HepG2 (cell line): ENCODE results near the gene TOPORS. TPM values are rescaled to one million over a fixed set of nuclear protein-coding genes. Genes with fewer than 3 reads are reported as not detected.

ENCODE experiments used
- ATAC-seq: fragments of 200-7000 bp; cut with Tn5 transposase; 3 replicates; pipeline ENCODE4 v1.9.1; 2020; ENCODE audit warnings: mild to moderate bottlenecking, moderate library complexity
- BruUV-seq: library from RNA; stranded (reverse); fragments of 400-500 nt; replicated peaks from 2 replicates; lab custom pipeline; 2021; lab: Mats Ljungman, UMichigan
- CTCF ChIA-PET: fragments of 300-600 bp; formaldehyde crosslinking; extraction: SDS; loops from one replicate; lab custom pipeline; 2021; ENCODE audit warnings: low total read pairs, inconsistent platforms, low intra/inter-chr PET ratio; lab: Yijun Ruan, JAX
- POLR2A ChIA-PET: fragments of 350-600 bp; sonication (Branson Sonifier 250); formaldehyde crosslinking; loops from one replicate; lab custom pipeline; 2020; ENCODE audit warnings: antibody characterized with exemption, inconsistent platforms; lab: Yijun Ruan, JAX
- DNase-seq: peaks from one replicate; pipeline ENCODE4 v3.0.0-alpha.2; 2015; ENCODE audit warnings: low spot score
- FAIRE-seq: peaks from 3 replicates; lab custom pipeline; 2011; peaks lifted over from hg19 to GRCh38; lab: Jason Lieb, UNC
- H2AFZ ChIP-seq: one replicate; pipeline ENCODE4 v1.6.1; 2011; ENCODE audit warnings: low read length, inconsistent platforms
- H3K27ac ChIP-seq: fragments of 300-600 bp; 3 replicates; pipeline ENCODE4 v1.8.0; 2011; ENCODE audit warnings: mixed run types, mild to moderate bottlenecking, mixed read lengths, low read length, inconsistent platforms; ENCODE audit not compliant: insufficient read depth; ENCODE audit errors: extremely low read length
- H3K27me3 ChIP-seq, 2 experiments: fragments of 200-600 bp in 1 of 2; 2 replicates in 1 of 2; 3 replicates in 1 of 2; pipeline versions ENCODE4 v1.6.0 to v1.8.0; 2011; ENCODE audit warnings: low read length in 2 of 2, mild to moderate bottlenecking in 2 of 2, moderate library complexity in 2 of 2, inconsistent platforms in 1 of 2; ENCODE audit not compliant: insufficient read depth in 2 of 2, control insufficient read depth in 1 of 2
- H3K36me3 ChIP-seq, 2 experiments: fragments of 200-600 bp in 1 of 2; replicated peaks in 1 of 2; 2 replicates in 1 of 2; 3 replicates in 1 of 2; pipeline versions ENCODE4 v1.5.1 to v1.8.0; 2011; ENCODE audit warnings: low read length in 2 of 2, inconsistent platforms in 1 of 2; ENCODE audit not compliant: insufficient read depth in 2 of 2, control insufficient read depth in 1 of 2
- H3K4me1 ChIP-seq: 2 replicates; pipeline ENCODE4 v1.5.1; 2012; ENCODE audit warnings: low read length, inconsistent platforms; ENCODE audit not compliant: insufficient read depth
- H3K4me2 ChIP-seq: 2 replicates; pipeline ENCODE4 v1.6.0; 2011; ENCODE audit warnings: low read depth, low read length, inconsistent platforms
- H3K4me3 ChIP-seq, 3 experiments: fragments of 200-600 bp in 1 of 3; sonication (generic), shearing (Covaris generic) in 1 of 3; replicated peaks in 1 of 3; 2 replicates each; pipeline ENCODE4 v1.5.1; 2011 to 2016; ENCODE audit warnings: low read length in 3 of 3, inconsistent platforms in 2 of 3, low read depth in 2 of 3, mild to moderate bottlenecking in 2 of 3, control low read depth in 1 of 3, mixed read lengths in 1 of 3; ENCODE audit not compliant: insufficient read depth in 1 of 3
- H3K79me2 ChIP-seq: one replicate; pipeline ENCODE4 v1.6.1; 2011; ENCODE audit warnings: low read length, inconsistent platforms; ENCODE audit not compliant: insufficient read depth
- H3K9ac ChIP-seq: 2 replicates; pipeline ENCODE4 v1.6.0; 2011; ENCODE audit warnings: mild to moderate bottlenecking, low read depth, low read length, inconsistent platforms; ENCODE audit not compliant: insufficient read depth
- H3K9me3 ChIP-seq: 2 replicates; pipeline ENCODE4 v1.5.1; 2012; ENCODE audit warnings: mild to moderate bottlenecking, low read length
- H4K20me1 ChIP-seq: 2 replicates; pipeline ENCODE4 v1.6.0; 2011; ENCODE audit warnings: inconsistent platforms, mild to moderate bottlenecking, low read length, moderate library complexity; ENCODE audit not compliant: insufficient read depth
- EZH2 ChIP-seq: conservative IDR thresholded peaks from 2 replicates; pipeline ENCODE4 v1.6.1; 2012; ENCODE audit warnings: mild to moderate bottlenecking, low read depth, low read length, moderate library complexity
- HOXA5 ChIP-seq: sonication (generic); formaldehyde crosslinking; IDR thresholded peaks from 2 replicates; pipeline ENCODE4 v1.4.0; 2020; ENCODE audit warnings: missing genetic modification reagents
- NCOA2 ChIP-seq: sonication (generic); formaldehyde crosslinking; IDR thresholded peaks from 2 replicates; pipeline ENCODE4 v1.8.0; 2022; ENCODE audit warnings: inconsistent platforms
- ZBTB42 ChIP-seq: sonication (generic); formaldehyde crosslinking; IDR thresholded peaks from 2 replicates; pipeline ENCODE4 v1.5.0; 2020; ENCODE audit warnings: mild to moderate bottlenecking, missing genetic modification reagents
- ZNF451 ChIP-seq: sonication (generic); formaldehyde crosslinking; IDR thresholded peaks from 2 replicates; pipeline ENCODE4 v1.5.0; 2020; ENCODE audit warnings: mild to moderate bottlenecking, missing genetic modification reagents
- ZNF547 ChIP-seq: sonication (generic); formaldehyde crosslinking; IDR thresholded peaks from 2 replicates; pipeline ENCODE4 v1.5.1; 2020; ENCODE audit warnings: mild to moderate bottlenecking, missing genetic modification reagents
- WGBS: methylation state at CpG from one replicate; pipeline ENCODE4 v1.1.6; 2017; ENCODE audit warnings: low lambda C conversion rate; 5-methylcytosine and 5-hydroxymethylcytosine counted together
- in situ Hi-C: cut with HindIII; loops from 2 replicates; pipeline ENCODE4 v1.10.0; 2017; ENCODE audit warnings: low pct_unique_long_range_greater_than_20kb; ENCODE audit not compliant: extremely low pct_ligation_motif_present
- intact Hi-C: fragments of 100-400 bp; cut with micrococcal nuclease; formaldehyde crosslinking; loops from one replicate; pipeline ENCODE4 v1.10.0; 2022; ENCODE audit not compliant: unreplicated experiment
- polyA plus RNA-seq, 8 experiments: library from polyadenylated mRNA; depleted of rRNA in 3 of 8; stranded (reverse) in 7 of 8; unstranded in 1 of 8; fragments of >200 nt; fragmentation: Illumina TruSeq in 4 of 8; extraction: Trizol in 4 of 8; gene quantifications; 2 replicates each; pipeline versions ENCODE4 v1.2.1 to v1.2.3, GENCODE V29; 2011 to 2016; ENCODE audit warnings: low read depth in 4 of 8, missing spikeins in 1 of 8, mixed read lengths in 1 of 8; ENCODE audit not compliant: insufficient read depth in 1 of 8
- total RNA-seq, 5 experiments: library from RNA; depleted of rRNA; stranded (reverse); fragments of >200 nt; fragmentation: Illumina TruSeq; extraction: Trizol; gene quantifications; 2 replicates each; pipeline ENCODE4 v1.2.3, GENCODE V29; 2016; ENCODE audit warnings: low read depth in 1 of 5
- TF ChIP-seq, protein P1 (sequence below): sonication (generic); formaldehyde crosslinking; IDR thresholded peaks from 2 replicates; pipeline ENCODE4 v1.4.0; 2020; ENCODE audit warnings: missing genetic modification reagents
- TF ChIP-seq, protein P2 (sequence below): IDR thresholded peaks from 2 replicates; pipeline ENCODE4 v1.6.1; 2016; ENCODE audit warnings: missing compliant biosample characterization, missing genetic modification reagents, borderline replicate concordance

Gene TOPORS
- total and polyA plus RNA-seq, 2 of the 13 experiments (the other 11 are each of a cell fraction or from before 2014, with no cell fraction given): 6.8 to 19.6 TPM

DNA sequence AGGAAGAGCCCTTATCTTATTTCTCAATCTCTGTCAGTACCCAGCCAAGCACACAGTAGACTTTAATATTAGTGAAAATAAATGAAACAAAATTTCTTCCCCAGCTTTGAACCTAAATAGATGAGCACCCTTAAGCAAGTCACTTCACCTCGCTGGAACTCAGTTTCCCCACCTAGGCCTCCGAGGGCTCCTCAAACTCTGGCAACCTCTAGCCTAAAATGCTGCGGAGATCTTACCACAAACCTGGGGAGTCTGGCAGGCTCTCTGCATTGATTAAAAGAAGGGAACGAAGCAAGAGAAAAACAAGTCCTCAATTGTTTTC is 26.7 kb downstream of the TOPORS start:
- no peak for ATAC-seq
- TF ChIP-seq ZNF451 (CRISPR knock-in tag) (no peak), ZNF547 (0 out of 2 replicates have a peak, but pooled peaks have one; percentile 12), NCOA2 (CRISPR knock-in tag) (0 out of 2 replicates have a peak, but pooled peaks have one; percentile 3), HOXA5 (CRISPR knock-in tag) (0 out of 2 replicates have a peak, but pooled peaks have one; percentile 4), EZH2 (no peak), ZBTB42 (CRISPR knock-in tag) (0 out of 2 replicates have a peak, but pooled peaks have one; percentile 16)
- TF ChIP-seq, protein P1, sequence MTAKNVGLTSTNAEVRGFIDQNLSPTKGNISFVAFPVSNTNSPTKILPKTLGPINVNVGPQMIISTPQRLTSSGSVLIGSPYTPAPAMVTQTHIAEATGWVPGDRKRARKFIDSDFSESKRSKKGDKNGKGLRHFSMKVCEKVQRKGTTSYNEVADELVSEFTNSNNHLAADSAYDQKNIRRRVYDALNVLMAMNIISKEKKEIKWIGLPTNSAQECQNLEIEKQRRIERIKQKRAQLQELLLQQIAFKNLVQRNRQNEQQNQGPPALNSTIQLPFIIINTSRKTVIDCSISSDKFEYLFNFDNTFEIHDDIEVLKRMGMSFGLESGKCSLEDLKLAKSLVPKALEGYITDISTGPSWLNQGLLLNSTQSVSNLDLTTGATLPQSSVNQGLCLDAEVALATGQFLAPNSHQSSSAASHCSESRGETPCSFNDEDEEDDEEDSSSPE (CRISPR knock-in tag): 0 out of 2 replicates have a peak, but pooled peaks have one; percentile 4
- TF ChIP-seq, protein P2, sequence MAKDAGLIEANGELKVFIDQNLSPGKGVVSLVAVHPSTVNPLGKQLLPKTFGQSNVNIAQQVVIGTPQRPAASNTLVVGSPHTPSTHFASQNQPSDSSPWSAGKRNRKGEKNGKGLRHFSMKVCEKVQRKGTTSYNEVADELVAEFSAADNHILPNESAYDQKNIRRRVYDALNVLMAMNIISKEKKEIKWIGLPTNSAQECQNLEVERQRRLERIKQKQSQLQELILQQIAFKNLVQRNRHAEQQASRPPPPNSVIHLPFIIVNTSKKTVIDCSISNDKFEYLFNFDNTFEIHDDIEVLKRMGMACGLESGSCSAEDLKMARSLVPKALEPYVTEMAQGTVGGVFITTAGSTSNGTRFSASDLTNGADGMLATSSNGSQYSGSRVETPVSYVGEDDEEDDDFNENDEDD: 0 out of 2 replicates have a peak, but pooled peaks have one; percentile 5
- CTCF ChIA-PET: interaction anchor here (3.4 kb wide), 1 partner anchor 147 kb away, joined by 33 read pairs; no protein-coding TSS in a partner anchor
- no TSS peak for BruUV-seq
- peak overlapping the region; percentile 70 for H2AFZ ChIP-seq
- intact Hi-C loops: loop anchor here (1.0 kb wide), 5 partner anchors 38 to 146 kb away; no protein-coding TSS in a partner anchor
- FAIRE-seq: no peak
- in situ Hi-C loops: loop anchor here (5.0 kb wide), 1 partner anchor 143 kb away; the partner anchor contains the start of gene ACO1
- peak overlapping the region; percentile 89 for H3K4me2 ChIP-seq
- H3K27ac ChIP-seq: peak overlapping the region; percentile 75
- H3K4me3 ChIP-seq: peak overlapping the region; percentile 80 to 86 (median 82)
- H3K4me1 ChIP-seq: peaks cover 39% of the 10 kb centered on the region
- no peaks in the 10 kb centered on the region; a peak in 1 of 5 replicates for H3K27me3 ChIP-seq
- 0% methylated on average over 4 of the region's 4 CpGs for WGBS
- H4K20me1 ChIP-seq: no peaks in the 10 kb centered on the region
- no peaks in the 10 kb centered on the region for H3K9me3 ChIP-seq
- no peak for DNase-seq
- POLR2A ChIA-PET: interaction anchor here (1.0 to 2.8 kb wide), 12 partner anchors 17 to 499 kb away, joined by 4 to 43 read pairs (median 11); partner anchors contain the start of genes ACO1, DNAJA1, NDUFB6 and SMIM27
- H3K79me2 ChIP-seq: peaks cover 6% of the 10 kb centered on the region
- no peaks in the 10 kb centered on the region for H3K36me3 ChIP-seq
- peak overlapping the region; percentile 76 for H3K9ac ChIP-seq
